GM21786 (cell line): Measurements from ENCODE around the gene RASAL3.

Experiments used
- ATAC-seq: cut with Tn5 transposase; IDR thresholded peaks from one replicate; pipeline ENCODE4 v1.9.1; 2021; ENCODE audit not compliant: unreplicated experiment

RASAL3 gene

DNA sequence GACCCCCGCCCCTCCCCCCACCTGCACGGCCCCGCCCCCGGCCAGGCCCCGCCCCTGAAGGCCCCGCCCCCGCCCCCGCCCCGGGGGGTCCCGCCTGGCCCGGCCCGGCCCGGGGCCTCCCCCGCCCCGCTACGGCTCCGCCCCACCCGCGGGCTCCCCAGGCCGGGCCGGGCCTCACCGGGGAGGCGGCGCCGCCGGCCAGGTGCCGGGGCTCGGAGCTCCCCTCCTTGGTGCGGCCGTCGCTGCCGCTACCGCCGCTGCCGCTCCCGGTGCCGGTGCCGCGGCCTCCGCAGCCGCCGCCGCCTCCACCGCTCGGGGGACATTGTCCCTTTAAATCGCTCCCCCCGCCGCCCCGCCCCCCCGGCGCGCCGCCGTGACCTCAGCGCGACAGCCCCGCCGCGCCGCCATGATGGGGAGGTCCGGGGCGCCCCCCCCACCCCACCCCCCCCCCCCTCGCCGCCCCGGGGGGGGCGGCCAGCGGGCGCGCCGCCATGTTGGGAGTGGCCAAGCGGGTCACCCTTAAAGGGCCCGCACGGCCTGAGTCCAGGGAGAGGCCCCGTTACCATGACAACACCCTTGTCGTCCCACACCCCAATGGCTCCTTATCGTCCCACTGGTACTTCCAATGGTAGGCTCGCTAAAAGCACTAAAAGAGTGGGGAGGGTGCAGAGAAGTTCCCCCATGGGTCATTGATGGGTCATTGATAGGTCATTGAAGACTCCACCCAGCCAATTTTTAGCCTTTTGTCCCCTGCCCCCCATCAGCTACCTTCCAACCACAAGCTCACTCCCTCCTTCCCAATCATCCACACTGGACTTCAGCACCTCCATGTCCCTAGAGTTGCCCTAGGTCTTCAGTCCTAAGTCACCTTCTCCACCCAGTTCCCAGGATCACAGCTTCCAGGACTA is 14.5 kb downstream of the RASAL3 start, which contains the start of gene WIZ:
TSS of gene WIZ (minus strand) at position 337 of the 908 bp plus-strand sequence. CDS start 1,649 bp downstream, outside the sequence.
- ATAC-seq = no peak

GRCh38 chr19:15448778-15449619 is 15.3 kb downstream of the RASAL3 start:
- ATAC-seq = no peak

DNA sequence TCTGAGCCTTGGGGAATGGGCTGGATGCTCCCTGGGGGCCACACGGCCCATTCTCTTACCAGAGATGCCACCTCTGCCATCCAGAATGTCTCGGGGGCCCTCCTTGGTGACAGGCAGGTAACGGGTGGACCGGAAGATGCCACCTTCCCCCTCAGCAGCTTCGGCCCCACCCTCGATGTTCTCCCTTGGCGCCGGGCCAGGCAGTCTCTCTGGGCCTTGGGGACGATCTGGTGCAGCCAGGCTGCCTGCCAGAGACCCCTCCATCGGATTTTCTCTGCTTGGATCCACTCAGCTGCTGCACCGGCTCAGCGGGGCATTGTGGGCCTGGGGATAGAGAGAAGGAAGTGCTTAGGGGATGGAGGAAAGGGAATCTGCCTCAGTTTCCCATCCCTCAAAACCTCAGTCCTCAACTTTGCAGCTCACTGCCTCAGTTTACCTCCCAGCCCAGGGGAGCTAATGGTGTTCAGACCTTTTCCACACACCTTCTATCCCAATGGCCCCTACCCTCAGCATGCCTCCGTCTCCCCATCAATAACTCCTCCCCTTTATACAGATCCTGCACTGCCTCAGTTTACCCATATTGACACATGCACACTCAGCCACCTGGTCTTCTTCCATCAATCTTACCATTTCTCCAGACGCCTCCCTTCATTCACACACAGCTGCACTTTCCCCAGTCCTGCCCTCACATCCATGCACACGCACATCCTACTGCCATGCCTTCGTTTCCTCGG is 16.1 kb downstream of the RASAL3 start:
- ATAC-seq = no peak

DNA sequence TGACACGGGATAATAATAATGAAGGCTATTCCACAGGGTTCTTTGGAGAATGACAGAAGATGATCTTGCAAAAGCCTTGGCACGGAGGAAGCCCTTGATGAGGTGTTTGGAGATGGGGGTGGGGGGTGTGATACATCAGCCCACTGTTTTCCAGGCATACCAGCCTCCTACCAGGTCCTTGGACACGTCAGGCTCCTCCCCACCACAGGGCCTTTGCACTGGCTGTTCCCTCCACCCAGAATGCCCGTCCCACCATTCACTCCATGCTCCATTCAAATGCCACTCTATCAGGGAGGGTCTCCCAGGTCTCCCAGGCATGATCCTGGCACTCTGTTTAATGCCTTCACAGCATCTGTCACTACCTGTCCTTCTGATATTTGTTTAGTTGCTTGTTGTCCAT is 17.3 kb downstream of the RASAL3 start:
- no peak for ATAC-seq

- no peak for ATAC-seq
Observed at GRCh38 chr19:15445807-15446376, 18.5 kb downstream of the RASAL3 start.

DNA sequence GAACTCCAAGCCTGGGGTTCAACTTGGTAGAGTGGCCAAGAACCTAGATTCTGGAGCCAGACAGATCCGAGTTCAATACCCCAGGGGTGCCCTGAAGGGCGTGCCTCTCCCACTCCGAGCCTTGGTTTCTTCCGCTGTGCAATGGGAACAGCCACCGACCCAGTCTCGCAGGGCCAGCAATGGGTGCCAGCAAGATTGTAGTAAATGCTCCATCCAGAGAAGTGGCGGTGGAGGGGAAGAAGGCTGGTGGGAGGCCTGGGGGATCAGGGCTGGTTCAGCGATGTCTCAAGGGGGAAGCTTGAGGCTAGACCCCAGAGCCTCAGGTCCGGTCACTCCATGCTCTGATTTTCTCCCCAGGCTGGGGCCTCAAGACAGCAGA is 19.1 kb downstream of the RASAL3 start:
- ATAC-seq = no peak

DNA sequence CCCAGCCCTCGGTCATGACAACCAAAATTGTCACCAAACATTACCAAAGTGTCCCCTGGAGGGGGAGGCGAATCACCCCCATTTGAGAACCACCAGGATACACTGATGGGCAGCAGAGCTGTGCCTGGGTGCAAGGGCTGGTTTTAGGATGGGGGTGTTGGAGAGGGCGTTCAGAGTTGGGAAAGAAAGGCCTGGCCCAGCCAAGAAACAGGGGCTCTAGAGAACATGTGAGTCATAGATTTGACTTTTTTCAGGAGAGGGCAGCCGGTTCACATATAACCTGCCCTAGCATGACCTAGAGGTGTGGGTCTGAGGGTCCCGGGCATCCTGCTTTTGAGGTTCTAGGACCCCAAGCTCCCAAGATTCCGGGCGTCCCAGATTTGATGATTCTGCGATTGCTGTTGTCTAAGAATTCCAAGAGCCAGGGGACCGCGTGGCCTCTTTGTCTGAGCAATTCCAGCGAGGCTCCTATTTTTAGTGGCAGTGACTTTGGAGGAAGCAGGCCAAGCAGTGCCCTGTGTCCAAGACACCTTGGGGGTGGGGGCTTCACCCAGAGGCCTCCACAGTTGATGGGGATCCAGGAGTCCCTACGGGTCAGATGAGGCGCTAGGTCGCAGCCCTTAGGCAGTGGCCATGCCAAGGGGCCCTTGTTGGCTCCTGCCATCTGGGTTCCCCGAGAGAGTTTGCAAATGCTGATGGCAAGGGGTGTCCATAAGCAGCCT is 19.7 kb downstream of the RASAL3 start:
- no peak for ATAC-seq

DNA sequence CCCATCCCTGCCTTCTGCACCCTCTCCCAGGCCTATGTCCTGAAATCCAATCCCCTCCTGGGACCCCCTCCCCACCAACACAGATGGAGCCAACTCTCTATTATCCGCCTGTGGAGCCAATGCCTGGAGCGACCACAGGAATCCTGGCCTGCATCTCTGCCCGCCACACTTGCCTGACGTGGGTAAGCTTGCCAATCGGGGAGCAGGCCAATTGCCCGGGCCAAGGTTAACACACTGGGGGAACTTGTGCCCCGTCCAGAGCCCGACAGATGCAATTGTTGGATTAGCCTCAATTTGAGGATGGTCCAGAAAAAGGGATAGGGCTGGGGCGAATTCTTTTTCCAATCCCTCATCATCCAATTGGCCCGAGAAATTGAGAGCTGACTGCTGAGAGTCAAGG is 20.5 kb downstream of the RASAL3 start:
- no peak for ATAC-seq

DNA sequence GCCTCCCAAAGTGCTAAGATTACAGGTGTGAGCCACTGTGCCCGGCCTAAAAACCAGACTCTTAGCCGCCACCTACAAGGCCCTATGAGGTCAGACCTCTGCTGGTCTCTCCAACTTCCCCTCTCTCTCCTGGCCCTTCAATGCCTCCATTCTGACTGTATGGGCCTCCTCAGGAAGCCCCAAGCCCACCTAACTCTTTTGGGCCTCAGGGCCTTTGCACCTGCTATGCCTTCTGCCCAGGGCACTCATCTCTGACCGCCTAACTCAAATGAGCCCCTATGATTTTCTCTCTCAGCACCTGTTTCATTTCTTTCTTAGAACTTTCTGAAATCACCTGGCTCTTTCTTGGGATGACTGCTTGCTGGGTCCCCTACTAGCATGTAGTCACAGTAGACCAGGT is 21.0 kb downstream of the RASAL3 start:
- ATAC-seq = no peak

DNA sequence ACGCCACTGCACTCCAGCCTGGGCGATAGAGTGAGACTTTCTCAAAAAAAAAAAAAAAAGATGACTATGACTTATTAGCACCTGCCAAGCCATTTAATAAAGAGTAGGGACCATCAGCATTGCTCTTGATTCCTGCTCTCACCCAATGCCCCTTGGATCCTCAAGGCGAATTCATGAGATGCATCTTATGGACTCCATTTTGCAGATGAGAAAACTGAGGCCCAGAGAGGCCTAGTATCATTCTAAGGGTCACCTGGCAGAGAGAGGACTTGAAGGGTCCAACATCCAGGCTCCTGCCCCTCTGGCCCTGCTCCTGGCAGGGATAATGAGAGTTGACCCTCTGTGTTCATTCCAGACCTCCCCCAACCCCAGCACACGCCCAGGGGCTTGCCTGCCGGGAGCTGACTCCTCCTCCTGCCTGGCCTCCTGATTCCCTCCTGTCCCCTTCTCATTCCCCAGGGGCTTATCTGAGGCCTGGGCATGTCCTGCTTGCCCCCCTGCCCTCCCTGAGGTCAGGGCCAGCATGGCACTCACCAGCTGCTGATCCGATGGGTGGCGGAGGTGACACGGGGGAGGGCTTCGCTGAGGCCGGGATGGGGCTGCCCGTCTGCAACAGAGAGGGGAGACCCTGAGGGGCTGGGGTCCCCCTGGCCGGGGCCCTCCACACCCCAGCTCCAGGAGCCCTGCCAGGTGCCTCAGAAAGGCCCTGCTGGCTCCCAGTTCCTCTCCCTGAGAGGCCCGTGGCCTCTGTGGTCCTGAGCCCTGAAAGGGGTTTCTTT is 22.0 kb downstream of the RASAL3 start:
- ATAC-seq = no peak

DNA sequence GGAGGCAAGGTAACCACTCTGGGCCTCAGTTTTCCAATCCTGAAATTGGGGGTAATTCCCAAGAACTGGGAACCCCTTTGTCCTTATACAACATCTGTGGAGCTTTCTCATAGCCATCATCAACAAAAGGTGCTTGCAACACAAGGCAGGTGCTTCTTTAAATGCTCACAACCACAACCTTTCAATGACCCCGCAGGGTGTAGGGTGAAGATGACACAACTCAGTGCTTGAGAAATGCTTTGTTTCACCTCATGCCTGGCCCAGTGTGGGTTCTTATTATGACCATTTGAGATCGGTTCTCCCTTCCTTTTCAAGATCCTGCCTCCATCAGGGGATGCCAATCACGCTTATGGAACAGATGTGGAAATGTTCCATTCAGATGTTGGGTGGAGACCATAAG is 23.0 kb downstream of the RASAL3 start:
- ATAC-seq = no peak

- ATAC-seq = no peak
Observed at GRCh38 chr19:15439821-15440641, 24.3 kb downstream of the RASAL3 start.

GRCh38 chr19:15439078-15439799 is 25.1 kb downstream of the RASAL3 start:
- no peak for ATAC-seq

DNA sequence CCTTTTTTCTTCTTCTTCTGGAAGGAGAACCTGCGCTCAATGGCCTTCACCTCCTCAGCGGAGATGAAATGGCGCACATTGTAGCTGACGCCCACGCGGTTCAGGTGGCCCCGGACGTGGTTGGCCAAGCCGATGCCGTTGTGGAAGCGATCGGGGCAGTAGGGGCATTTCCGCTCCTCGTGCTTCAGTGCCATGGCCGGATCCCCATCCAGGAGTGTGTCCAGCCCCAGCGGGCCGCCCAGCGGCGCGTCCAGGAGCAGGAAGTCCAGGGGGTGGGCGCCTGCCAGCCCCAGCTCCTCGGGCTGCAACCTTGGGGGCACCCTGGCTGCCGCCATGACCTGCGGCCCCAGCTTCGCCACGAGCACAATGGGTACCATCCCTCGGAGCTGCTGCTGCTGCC is 25.8 kb downstream of the RASAL3 start:
- no peak for ATAC-seq

DNA sequence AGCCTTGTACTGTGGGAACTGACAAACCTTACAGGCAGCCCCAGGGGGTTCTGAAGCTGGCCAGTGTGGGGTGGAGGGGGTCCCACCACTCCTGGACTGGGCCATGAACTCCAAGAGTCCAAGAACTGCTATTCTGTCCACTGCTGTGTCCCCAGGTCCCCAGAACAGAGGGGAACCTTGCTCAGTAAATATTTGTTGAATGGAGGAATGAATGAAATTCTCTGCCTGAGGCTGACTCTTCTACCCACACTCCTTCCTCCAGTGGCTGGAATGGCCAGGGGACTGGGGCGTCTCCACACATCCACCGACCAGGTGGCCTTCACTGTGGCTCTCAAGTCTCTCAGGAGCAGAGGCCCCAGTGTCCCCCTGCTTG is 26.2 kb downstream of the RASAL3 start:
- no peak for ATAC-seq

DNA sequence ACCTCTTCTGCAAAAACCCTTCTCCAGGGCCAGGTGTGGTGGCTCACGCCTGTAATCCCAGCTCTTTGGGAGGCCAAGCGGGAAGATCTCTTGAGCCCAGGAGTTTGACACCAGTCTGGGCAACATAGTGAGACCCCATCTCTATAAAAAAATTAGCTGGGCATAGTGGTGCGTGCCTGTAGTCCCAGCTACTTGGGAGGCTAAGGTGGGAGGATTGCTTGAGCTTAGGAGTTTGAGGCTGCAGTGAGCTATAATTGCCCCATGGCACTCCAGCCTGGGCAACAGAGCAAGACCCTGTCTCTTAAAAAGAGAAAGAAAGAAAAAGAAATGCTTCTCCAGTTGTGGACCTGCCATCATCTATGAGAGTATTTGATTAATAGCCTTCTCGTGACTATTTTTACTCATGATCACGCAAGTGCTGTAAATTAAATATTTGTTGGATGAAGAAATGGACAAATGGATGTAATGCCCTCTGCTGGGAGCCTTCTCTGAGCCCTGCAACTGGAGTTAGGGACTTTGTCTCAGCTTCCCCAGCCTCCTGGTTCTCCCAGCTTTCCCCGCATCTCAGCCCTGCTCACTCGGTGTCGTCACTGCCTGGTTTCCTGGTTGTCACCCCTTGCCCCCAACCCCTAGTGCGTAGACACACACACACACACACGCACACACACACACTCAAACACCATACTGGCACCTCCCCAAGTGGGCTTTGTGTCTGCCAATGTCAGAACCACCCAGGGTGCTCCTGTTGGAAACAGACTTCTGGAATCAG is 26.8 kb downstream of the RASAL3 start:
- no peak for ATAC-seq

- no peak for ATAC-seq
Observed at GRCh38 chr19:15436826-15437110, 27.6 kb downstream of the RASAL3 start.
